Measurements from ENCODE around the gene NSRP1. TPM values are rescaled to one million over a fixed set of nuclear protein-coding genes. Genes with fewer than 3 reads are reported as not detected.

Gene NSRP1
- total and polyA plus RNA-seq, 7 donors, result 18.0 to 47.6 (median 30.4) TPM

DNA sequence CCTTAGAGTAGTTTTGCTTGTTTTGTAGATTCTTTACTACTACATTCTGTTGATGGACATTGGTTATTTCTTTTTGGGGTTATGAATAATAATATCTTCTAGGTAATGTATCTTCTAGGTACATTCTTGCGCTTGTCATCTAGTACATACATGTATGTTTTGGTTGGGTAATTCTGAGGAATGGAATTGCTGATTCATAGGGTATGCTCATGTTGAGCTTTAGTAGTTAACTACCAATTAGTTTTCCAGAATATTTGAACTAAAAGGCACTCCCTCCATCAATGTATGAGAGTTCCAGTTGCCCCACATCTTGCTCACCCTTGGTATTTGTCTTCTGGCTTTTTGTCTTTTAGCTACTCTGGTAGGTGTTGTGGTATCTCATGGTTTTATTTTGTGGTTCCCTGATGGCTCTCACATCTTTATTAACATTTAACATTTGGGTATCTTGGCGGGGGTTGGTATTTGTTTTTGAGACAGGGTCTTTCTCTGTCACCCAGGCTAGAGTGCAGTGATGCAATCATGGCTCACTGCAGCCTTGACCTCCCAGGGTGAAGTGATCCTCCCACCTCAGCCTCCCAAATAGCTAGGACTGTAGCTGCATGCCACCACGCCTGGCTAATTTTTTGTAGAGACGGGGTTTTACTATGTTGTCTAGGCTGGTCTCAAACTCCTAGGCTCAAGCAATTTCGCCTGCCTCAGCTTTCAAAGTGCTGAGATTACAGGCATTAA lies 71.8 kb downstream of the NSRP1 start:
- Histone ChIP-seq H3K27me3 (no peaks in the 10 kb centered on the region), H3K4me1 (no peaks in the 10 kb centered on the region), H3K4me3 (no peak overlapping the region), H3K36me3 (peaks cover 0 to 43% (median 13%) of the 10 kb centered on the region in 4 donors), H3K27ac (no peak overlapping the region), H3K9me3 (no peaks in the 10 kb centered on the region)
- no peak for DNase-seq
- TF ChIP-seq POLR2A (IDR thresholded peaks at IDR 0.05), result no peak
- no peak for TF ChIP-seq POLR2AphosphoS5 (IDR thresholded peaks at IDR 0.05)
- no peak for TF ChIP-seq EP300 (IDR thresholded peaks at IDR 0.05)
- no peak for TF ChIP-seq CTCF (IDR thresholded peaks at IDR 0.05)
- 96 to 97% methylated on average over 5 of the region's 5 CpGs for WGBS, 2 donors
- intact Hi-C loops (cut with DNase I), result no loop called here

GRCh38 chr17:30191072-30191471 lies 74.5 kb downstream of the NSRP1 start:
- no peak for DNase-seq
- Histone ChIP-seq H3K27me3 (no peaks in the 10 kb centered on the region), H3K9me3 (no peaks in the 10 kb centered on the region), H3K27ac (no peak overlapping the region), H3K4me1 (no peaks in the 10 kb centered on the region), H3K36me3 (peaks cover 0 to 16% (median 0%) of the 10 kb centered on the region in 4 donors), H3K4me3 (no peak overlapping the region)
- intact Hi-C loops (cut with DNase I), result no loop called here
- TF ChIP-seq POLR2AphosphoS5 (IDR thresholded peaks at IDR 0.05) (no peak), EP300 (IDR thresholded peaks at IDR 0.05) (no peak), POLR2A (IDR thresholded peaks at IDR 0.05) (no peak), CTCF (IDR thresholded peaks at IDR 0.05) (no peak)
- 72 to 79% methylated on average over 2 of the region's 2 CpGs for WGBS, 2 donors

DNA sequence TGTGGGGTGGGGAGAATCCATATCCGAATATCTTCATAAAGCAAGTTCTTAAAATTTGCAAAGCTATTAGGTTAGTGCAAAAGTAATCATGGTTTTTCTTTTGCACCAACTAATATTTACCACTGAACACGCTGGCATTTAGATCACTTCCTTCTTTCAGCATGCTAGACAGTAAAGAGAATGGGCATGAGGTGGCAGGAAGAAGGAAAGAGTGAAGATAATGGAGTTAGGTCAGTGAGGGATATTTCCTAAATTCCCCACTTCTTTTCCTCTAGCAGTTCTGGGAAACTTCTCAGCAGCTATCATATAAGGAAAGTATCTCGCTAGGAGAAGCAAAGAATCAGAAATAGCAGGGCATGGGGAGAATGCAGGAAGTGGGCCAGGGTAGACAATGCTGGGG lies 79.9 kb downstream of the NSRP1 start:
- intact Hi-C loops (cut with DNase I), result no loop called here
- 75 to 78% methylated on average over 3 of the region's 3 CpGs for WGBS, 2 donors

DNA sequence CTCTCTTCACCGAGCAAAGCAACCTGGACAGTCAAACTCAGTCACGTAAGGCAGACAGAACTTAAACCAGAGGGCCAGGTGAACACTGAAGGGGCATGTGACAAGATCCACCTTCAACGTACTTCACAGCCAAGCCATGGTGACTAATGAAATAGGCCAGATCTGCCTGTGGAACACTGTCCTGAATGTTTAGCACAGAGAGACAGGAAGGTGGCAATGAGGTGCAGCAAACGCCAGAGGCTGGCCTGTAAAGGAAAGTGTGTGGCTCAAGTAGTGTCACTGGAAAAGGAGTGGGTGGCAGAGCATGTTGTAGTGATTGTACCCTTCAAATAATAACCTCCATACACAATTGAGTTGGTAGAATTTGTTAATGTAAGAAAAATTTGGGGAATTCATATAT lies 80.8 kb downstream of the NSRP1 start:
- TF ChIP-seq CTCF (IDR thresholded peaks at IDR 0.05) (no peak), POLR2AphosphoS5 (IDR thresholded peaks at IDR 0.05) (no peak)
- Histone ChIP-seq H3K36me3 (no peaks in the 10 kb centered on the region), H3K4me3 (no peak overlapping the region), H3K27ac (no peak overlapping the region), H3K9me3 (no peaks in the 10 kb centered on the region), H3K4me1 (no peaks in the 10 kb centered on the region), H3K27me3 (no peaks in the 10 kb centered on the region)
- no peak for DNase-seq
- intact Hi-C loops (cut with DNase I), result no loop called here
- 88 to 94% methylated on average over 4 of the region's 4 CpGs for WGBS, 2 donors

More for the DNA sequence above, 79.9 kb downstream of the NSRP1 start:
- H3K36me3 ChIP-seq, result no peaks in the 10 kb centered on the region
- no peaks in the 10 kb centered on the region for H3K9me3 ChIP-seq
- no peak for DNase-seq
- H3K27ac ChIP-seq, result no peak overlapping the region
- no peaks in the 10 kb centered on the region for H3K27me3 ChIP-seq
- no peak for TF ChIP-seq POLR2AphosphoS5 (IDR thresholded peaks at IDR 0.05)
- TF ChIP-seq POLR2A (IDR thresholded peaks at IDR 0.05), result no peak
- no peak for TF ChIP-seq CTCF (IDR thresholded peaks at IDR 0.05)
- no peak for TF ChIP-seq EP300 (IDR thresholded peaks at IDR 0.05)
- H3K4me1 ChIP-seq, result no peaks in the 10 kb centered on the region
- H3K4me3 ChIP-seq, result no peak overlapping the region

DNA sequence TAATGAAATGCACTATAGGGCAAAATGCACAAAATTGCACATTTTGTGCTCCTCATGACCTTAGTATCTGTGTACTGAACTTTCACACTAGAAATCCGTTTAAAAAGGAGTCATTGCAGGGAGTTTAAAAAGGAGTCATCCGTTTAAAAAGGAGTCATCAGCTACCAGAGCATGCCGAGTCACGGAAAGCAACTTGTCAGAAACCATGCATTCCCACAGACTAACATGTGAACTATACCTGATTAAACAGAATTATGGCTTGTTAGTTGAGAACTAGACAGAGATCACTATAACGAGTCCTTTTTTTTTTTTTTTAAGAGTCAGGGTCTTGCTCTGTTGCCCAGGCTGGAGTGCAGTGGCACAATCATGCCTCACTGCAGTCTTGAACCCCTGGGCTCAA lies 83.0 kb downstream of the NSRP1 start:
- H3K27me3 ChIP-seq, result no peaks in the 10 kb centered on the region
- WGBS, 2 donors, result 83 to 86% methylated on average over 5 of the region's 5 CpGs

More for the DNA sequence above, 83.0 kb downstream of the NSRP1 start:
- no peak for TF ChIP-seq EP300 (IDR thresholded peaks at IDR 0.05)
- TF ChIP-seq POLR2AphosphoS5 (IDR thresholded peaks at IDR 0.05), result no peak
- TF ChIP-seq CTCF (IDR thresholded peaks at IDR 0.05), result no peak
- TF ChIP-seq POLR2A (IDR thresholded peaks at IDR 0.05), result no peak
- no peaks in the 10 kb centered on the region for H3K9me3 ChIP-seq
- intact Hi-C loops (cut with DNase I), result no loop called here
- H3K4me3 ChIP-seq, result no peak overlapping the region
- no peaks in the 10 kb centered on the region for H3K4me1 ChIP-seq
- H3K36me3 ChIP-seq, result no peaks in the 10 kb centered on the region
- no peak for DNase-seq
- H3K27ac ChIP-seq, result no peak overlapping the region
